ENCODE results near the gene SLCO3A1. TPM values are rescaled to one million over a fixed set of nuclear protein-coding genes. Genes with fewer than 3 reads are reported as not detected.
A peak's percentile ranks its signal among the peaks of the same experiment; 100 is the strongest.
"Not testable (repeated sequence)": the region's sequence is repeated elsewhere in the genome, so short reads cannot be mapped to it uniquely, and the experiment has no call there.

Gene SLCO3A1
- total RNA-seq, 2 donors from 2014 or later: 13.0 to 15.1 TPM

- ATAC-seq (no peak), DNase-seq (no peak)
- intact Hi-C loops (cut with DNase I, micrococcal nuclease): no loop called here
Measured at GRCh38 chr15:91946075-91946474, 92.6 kb downstream of the SLCO3A1 start.

- ATAC-seq (no peak), DNase-seq (no peak)
- intact Hi-C loops (cut with DNase I, micrococcal nuclease): no loop called here
Measured at GRCh38 chr15:91946581-91947292, 93.2 kb downstream of the SLCO3A1 start.

- intact Hi-C loops (cut with DNase I, micrococcal nuclease): no loop called here
- DNase-seq (no peak), ATAC-seq (no peak)
Measured at GRCh38 chr15:91947293-91947679, 93.8 kb downstream of the SLCO3A1 start.

- DNase-seq (no peak), ATAC-seq (peak; percentile 59)
- intact Hi-C loops (cut with DNase I, micrococcal nuclease): no loop called here
Measured at GRCh38 chr15:91947683-91948608, 94.4 kb downstream of the SLCO3A1 start.

GRCh38 chr15:91949361-91949760, 95.9 kb downstream of the SLCO3A1 start:
- no peak for ATAC-seq
- DNase-seq: no peak
- intact Hi-C loops (cut with DNase I, micrococcal nuclease): no loop called here

- intact Hi-C loops (cut with DNase I, micrococcal nuclease): no loop called here
- DNase-seq (no peak), ATAC-seq (no peak)
Measured at GRCh38 chr15:91950054-91950453, 96.5 kb downstream of the SLCO3A1 start.

GRCh38 chr15:91950631-91951329, 97.3 kb downstream of the SLCO3A1 start:
- ATAC-seq: no peak
- intact Hi-C loops (cut with DNase I, micrococcal nuclease): no loop called here
- DNase-seq: no peak

GRCh38 chr15:91952216-91952615, 98.7 kb downstream of the SLCO3A1 start:
- intact Hi-C loops (cut with DNase I, micrococcal nuclease): no loop called here
- ATAC-seq (peak; percentile 9), DNase-seq (no peak)

- ATAC-seq: peak; percentile 49
- intact Hi-C loops (cut with DNase I, micrococcal nuclease): no loop called here
- peak; percentile 42 to 54 for DNase-seq
Measured at GRCh38 chr15:91953432-91953831, 99.9 kb downstream of the SLCO3A1 start.

GRCh38 chr15:91954292-91954691, 100.8 kb downstream of the SLCO3A1 start:
- DNase-seq (peak; percentile 66 to 83), ATAC-seq (peak; percentile 93)
- intact Hi-C loops (cut with DNase I, micrococcal nuclease): no loop called here

GRCh38 chr15:91956026-91956723, 102.7 kb downstream of the SLCO3A1 start:
- intact Hi-C loops (cut with DNase I, micrococcal nuclease): no loop called here
- no peak for DNase-seq
- ATAC-seq: no peak

GRCh38 chr15:91961357-91961756, 107.8 kb downstream of the SLCO3A1 start:
- no peak for ATAC-seq
- intact Hi-C loops (cut with DNase I, micrococcal nuclease): no loop called here
- no peak for DNase-seq

- ATAC-seq; DNase-seq; intact Hi-C loops (cut with DNase I, micrococcal nuclease): not testable (repeated sequence)
Measured at GRCh38 chr15:91963747-91964146, 110.2 kb downstream of the SLCO3A1 start.

- no peak for DNase-seq
- intact Hi-C loops (cut with DNase I, micrococcal nuclease): no loop called here
- peak; percentile 70 for ATAC-seq
Measured at GRCh38 chr15:91965501-91966193, 112.1 kb downstream of the SLCO3A1 start.

GRCh38 chr15:91966194-91966552, 112.7 kb downstream of the SLCO3A1 start:
- intact Hi-C loops (cut with DNase I, micrococcal nuclease): no loop called here
- ATAC-seq (no peak), DNase-seq (no peak)

GRCh38 chr15:91967935-91968606, 114.6 kb downstream of the SLCO3A1 start:
- no peak for ATAC-seq
- intact Hi-C loops (cut with DNase I, micrococcal nuclease): no loop called here
- no peak for DNase-seq

GRCh38 chr15:91968610-91969009, 115.1 kb downstream of the SLCO3A1 start:
- DNase-seq (no peak), ATAC-seq (no peak)
- intact Hi-C loops (cut with DNase I, micrococcal nuclease): no loop called here

GRCh38 chr15:91970142-91970541, 116.6 kb downstream of the SLCO3A1 start:
- intact Hi-C loops (cut with DNase I, micrococcal nuclease): no loop called here
- no peak for ATAC-seq
- DNase-seq: peak in 1 of 2 donors; percentile 26

Measured in left colon (tissue), 2 donors.